HG03354 (cell line): ENCODE results near the gene UQCRQ.

ENCODE experiments used
- ATAC-seq: cut with Tn5 transposase; IDR thresholded peaks from one replicate; pipeline ENCODE4 v1.9.1; 2021; ENCODE audit warnings: mild to moderate bottlenecking; ENCODE audit not compliant: unreplicated experiment, poor library complexity, severe bottlenecking

The UQCRQ gene

DNA sequence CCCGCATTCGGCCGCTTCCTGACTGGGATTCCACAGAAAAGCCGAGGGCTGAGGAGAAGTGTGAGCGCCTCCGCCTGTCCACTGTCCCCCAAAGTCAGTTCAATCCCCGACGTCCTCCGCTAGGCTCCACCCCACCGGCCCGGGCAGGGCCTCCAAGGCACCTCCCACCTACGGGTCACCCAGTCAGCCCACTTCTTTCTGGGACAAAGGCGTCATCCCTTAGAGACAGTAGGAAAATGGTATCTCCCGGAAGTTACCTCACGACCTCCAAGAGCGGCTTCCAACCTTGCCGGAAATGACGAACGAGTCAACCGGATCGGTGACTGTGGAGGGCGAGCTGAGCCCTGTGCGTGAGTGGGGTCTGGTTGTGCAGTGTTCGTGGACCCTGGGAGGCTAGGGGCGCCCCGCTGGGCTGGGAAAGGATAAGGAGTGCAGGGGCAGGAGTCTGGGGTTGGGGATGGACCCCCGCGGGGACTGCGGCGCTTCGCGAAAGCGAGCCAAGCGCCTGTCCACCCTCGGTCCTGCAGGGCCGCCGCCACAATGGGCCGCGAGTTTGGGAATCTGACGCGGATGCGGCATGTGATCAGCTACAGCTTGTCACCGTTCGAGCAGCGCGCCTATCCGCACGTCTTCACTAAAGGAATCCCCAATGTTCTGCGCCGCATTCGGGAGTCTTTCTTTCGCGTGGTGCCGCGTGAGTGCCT lies at the start of gene UQCRQ, which contains the start of gene GDF9:
UQCRQ (plus strand) TSS at position 301 of the 704 bp plus-strand sequence; CDS start at position 541, 240 bp downstream.
GDF9 (minus strand) TSS at position 128 of the 704 bp plus-strand sequence. CDS start 1,936 bp downstream, outside the sequence.
- peak; percentile 99 for ATAC-seq

DNA sequence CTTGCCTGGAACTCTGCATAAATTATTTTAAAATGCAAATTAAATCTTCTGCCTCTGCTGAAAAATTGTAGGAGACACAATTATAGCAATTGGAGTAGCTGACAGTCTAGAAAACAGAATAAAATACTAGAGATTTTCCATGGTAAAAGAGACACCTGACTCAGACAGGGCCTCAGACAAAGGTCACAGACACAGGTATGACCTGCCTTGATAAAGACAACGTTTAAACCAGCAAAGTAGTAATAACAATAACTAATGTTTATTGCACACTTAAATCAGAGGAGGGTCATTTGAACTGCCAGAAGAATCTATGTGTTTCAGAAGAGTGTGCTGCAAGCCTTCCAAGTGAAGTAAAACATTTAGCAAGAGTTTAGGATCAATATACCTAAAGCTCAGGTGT lies 49.4 kb upstream of the UQCRQ start:
- ATAC-seq = no peak

DNA sequence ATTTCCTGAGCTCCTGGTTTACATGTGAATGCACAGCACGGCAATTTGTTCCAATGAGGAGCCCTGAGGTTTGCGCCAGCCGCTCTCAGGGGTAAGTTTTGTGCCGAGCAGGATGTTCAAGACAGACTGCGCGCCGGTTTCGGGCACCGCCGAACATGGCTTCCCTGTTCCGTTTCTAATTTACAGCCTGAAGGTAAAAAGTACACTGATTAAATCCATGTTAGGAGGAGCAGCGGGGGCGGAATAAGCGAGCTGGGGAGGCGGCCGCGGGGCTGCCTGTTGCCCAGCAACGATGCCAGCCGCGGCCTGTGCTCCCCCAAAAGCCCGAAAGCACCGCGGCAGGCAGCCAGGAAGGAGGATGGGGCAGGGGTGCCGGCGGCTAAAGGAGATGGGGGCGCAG lies 47.0 kb upstream of the UQCRQ start:
- ATAC-seq = no peak

DNA sequence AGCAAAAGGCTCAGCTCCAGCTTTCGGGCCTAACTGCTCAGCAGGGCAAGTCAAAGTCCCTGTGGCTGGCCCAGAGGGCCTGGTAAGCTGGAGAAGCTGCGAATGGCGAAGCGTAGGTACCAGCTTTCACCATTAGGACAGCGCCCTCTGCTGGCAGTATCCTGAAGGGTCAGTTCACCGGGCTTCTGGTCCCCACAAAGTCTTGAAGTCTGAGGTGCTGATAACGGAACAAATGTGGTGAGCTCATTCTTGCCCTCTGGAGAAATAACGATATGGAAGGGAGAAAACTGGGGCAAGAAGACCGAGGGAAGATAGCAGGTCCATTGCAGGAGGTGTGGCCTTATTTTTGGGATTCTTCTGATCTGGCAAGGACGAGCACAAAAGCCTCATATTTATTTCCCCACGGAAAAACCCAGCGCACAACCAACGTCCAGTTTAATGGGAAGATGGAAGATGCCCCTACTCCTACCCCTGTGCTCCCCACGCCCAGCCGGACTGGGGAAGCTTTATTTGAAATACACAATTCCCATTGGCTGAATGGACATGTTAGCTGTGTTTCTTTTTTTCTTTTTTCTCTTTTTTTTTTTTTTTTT lies 46.2 kb upstream of the UQCRQ start:
- peak; percentile 86 for ATAC-seq

DNA sequence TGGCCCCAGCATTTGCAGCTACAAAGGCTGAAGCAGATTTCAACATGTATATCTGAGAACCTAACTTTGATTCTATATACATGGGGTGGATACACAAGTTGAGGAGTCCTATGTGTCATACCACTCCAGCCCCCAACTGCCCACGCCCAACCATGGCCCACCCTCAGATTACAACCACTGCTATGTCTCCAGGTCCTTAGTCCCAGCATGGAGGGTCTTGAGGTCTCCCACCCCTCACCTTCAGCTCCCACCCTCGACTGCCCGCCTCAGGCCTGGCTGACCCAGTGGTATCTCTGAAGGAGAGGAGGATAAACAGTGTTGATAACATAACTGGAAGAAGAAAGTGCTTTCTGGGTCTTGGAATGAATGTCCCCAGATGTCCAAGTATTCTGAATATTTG lies 45.1 kb upstream of the UQCRQ start:
- no peak for ATAC-seq

DNA sequence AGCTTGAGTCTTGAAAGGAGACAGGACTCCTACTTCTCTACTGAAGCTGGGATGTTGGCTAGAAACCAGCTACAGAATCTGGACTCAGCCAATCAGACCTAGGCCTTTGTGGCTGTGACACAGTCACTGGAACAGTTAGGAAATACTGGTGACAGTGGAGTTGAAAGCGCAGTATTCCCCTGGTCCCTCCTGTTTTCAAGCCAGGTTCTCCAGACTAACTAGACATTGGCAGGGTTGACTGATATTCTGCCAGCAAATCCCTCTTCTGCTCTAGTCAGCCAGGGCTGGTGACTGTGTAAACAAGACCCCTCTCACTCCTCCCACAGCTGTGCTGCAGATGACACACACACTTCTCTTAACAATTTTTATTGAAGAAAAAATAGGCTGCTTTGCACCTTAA lies 44.7 kb upstream of the UQCRQ start:
- ATAC-seq = no peak

DNA sequence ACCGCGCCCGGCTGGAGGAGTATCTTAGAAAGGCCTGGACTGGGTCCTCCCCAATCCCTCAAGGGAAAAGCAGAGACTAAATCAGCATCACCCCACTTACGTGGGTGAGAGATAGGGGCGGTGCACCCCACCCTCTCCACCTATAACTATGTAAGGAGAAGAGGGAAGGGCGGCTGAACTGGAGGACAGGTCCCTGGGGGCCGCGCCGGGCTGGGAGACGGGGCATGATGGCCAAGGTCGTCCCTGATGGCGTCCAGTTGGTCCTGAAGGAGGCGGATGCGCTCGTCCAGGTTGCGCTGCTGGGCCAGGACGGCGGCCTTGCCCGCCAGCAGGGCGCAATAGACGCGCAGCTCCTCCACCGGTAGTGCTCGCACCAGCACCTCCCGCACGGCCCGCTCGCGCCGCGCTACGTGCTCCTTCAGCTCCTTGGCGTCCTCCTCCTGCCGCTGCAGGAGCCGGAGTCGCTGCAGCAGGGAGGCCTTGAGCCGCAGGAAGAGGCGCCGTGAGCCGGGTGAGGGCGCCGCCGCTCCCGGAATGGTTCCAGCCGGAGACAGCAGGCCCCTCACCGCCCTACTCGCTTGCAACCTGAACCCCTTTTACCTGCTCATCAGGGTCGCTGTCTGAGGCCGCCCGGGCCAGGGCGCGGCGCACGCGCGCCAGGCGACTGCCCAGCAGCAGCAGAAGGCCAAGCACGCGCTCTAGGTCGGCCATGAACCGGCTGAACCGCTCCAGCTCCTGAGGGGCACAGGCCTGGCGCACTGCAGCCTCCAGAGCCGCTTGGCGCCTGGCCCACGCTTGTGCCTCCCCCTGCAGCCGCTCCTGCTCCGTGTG lies 43.6 kb upstream of the UQCRQ start:
- no peak for ATAC-seq

DNA sequence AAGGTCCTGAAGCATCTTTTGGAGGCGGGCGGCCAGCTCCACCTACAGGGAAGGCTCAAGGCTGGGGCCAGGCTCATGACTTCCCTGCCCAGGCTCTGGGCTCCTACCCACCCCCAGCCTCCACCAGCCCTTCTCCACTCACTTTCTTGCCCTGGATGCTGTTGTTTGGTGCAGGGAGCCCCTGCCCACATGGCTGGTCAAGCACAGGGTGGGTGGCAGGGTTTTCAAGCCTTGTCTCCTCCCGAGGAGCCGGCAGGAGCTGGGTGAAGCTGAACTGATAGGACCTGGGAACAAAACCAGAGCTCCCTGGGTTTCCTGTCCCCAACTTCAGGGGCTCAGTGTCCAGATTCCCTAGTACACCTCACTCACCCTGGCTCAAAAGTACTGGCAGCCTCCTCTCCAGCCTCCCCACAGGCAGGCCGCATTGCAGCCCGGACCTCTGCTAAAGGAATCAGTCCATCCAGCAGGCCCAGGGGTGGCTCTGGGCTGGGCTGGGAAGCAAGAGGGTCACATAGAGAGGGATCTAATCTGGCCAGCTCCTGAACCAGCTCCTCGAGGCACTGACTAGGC lies 42.9 kb upstream of the UQCRQ start:
- no peak for ATAC-seq

DNA sequence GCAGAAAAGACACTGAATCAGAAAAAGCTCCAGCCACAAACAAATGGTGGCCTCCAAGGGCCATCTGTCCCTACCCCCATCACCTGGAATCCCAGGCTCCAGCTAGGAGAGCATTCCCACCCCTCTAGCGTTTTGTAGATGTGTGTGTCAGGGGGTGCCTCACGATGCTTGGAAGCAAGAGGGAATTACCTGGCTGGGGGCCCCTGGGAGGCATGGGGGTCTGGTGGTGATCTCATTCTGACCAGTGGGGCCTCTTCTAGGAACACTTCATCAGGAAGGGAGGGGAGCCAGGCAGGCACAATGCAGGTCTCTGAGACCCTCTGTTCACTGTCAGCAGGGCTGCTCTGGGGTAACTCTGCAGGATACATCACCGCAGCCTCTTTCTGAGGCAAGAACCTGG lies 42.0 kb upstream of the UQCRQ start:
- ATAC-seq = no peak

DNA sequence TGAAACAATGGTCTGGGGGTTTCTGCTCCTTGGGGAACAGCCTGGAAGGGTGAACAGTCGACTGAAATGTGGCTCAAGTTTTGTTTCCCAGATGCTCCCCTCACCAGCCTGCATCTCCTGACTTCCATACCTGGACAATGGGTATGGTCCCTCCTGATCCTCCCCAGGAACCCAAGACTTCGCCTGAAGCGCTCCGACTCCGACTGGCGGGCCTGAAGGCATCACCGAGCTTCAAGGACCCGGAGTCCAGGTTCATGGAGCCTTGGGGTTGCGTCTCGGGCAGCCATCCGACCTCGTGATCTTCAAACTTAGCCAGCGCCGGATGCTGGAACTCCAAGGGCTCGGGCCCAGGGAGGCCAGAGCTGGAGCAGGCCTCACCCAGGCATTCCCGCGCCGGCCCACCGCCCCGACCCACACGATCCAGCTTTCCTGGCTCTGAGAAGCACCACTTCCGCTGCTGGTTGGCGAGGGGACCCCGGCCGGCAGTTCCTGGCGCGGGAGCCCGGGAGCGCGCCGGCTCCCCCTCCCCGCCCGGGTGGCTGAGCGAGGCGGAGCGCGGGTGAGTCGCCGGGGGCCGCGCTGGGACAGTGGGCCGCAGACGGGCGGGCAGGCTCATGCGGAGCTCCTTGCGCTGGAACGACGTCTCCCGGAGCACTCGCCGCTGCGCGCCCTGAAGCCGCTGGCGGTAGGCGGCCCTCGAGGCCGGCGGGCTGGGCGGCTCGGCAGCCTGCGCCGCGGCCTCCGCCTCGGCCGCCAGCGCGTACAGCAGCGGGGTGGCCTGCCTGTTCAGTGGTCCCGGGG lies 41.2 kb upstream of the UQCRQ start:
- no peak for ATAC-seq

DNA sequence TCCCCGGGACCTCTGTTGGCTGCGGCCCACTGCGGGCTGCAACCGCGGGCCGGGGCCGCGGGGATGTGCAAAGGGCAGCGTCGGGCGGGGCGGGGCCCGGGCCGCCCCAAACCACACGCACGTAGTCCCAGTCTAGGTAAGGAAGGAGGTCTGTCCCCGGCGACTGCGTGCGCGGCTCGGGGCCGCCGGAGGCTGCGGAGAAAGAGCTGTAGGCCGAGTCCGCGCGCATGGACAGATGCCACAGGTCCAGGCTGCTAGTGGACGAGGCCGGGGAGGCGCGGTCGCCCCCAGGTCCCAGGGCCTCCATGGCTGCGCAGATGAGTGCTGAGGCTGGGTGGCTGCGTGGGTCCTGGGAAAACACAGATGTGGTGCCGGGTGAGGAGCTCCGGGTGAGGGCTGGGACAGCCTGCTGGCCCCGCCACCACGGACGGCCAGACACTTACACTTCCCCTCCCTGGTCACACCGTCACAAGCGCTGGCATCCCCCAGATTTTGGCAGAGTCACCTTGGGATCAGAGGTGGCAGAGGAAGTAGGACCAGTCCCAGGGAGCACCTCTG lies 40.5 kb upstream of the UQCRQ start:
- no peak for ATAC-seq

DNA sequence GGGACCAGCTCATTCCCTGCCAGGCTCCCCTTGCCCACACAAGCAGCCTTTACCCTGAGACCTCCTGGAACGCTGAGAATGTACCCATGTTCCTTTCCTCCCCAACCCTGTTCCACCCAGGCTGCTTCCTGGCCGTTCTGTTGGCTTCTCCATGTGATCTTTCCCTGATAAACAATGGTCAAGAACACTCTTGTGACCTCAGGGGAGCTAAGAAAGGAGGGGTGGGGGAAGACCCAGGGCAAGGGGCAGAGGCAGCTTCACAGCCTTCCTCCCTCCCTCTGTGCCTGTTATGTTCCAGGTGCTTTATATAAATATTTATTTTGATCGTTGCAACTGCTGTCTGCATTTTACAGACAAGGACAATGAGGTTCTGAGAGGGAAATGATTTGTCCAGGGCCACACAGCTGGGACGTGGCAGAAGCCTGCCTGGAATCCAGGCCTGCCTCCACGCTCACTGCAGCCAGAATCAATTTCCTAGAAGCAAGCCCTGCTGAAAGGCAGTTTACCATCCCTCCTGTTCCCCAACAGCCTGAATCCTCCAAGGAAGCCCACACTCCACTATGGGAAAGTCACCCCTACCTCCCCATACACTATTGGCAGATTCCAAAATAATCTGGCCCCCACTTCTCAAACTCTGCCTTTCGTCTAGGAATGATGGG lies 39.9 kb upstream of the UQCRQ start:
- ATAC-seq = no peak

DNA sequence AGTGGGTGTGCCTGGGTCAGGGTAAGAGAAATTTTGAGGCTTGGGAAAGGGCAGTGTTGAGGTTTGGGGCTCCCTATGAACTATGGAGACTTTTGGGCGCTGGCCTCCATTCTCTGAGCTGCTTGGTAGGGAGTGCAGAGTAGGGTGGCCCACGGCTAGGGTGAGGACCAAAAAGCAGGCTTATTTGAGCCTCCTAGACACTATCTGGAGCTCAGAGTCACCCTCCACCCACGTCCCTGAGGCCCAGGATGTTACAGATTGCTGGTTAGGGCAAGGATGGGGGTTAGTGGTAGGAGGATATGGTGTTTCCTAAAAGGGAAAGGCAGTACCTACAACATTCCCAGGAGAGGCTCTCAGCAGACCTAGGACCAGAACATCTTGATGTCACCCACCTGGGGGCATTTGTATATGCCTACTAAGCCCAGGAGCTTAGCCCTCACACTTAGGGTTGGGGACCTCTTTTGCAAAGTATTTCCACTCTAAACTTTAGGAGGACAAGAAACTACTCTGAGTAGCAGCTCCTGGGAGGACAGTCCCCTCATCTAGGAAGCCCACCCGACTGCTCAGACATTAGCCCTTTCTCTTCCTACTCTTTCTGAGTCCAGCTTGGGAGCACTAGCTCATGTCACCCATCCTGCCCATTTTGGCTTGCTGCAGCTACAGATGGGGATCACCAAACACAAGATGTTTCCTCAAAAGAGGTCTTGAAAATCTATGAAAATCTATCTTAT lies 38.3 kb upstream of the UQCRQ start:
- no peak for ATAC-seq

DNA sequence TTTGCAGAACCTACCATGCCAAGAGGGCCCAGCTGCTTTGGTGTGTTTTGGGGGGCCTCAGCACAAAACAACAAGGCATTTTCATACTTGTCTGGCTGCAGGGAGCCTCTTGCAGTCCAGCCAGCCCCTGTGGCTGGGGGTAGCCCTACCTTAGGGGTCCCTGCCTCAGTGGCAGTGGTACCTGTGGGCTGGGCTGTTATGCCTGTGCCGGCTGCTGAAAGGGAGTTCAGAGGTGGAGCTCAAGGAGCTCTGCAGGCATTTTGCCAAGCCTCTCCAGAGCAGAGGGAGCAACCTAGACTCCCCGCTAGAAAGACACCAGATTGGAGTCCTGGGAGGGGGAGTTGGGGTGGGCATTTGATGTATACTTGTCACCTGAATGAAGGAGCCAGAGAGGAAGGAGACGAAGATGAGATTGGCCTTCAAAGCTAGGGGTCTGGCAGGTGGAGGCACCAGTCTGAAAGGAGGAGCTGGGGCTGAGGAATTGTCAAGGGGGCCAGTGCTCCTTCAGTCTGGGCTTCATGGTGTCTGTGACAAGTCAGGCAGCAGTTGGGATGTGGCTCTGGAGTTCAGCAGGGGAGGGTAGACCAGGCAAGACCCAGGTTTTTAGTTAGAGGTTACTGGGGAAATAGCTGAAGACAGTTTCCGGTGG lies 37.5 kb upstream of the UQCRQ start:
- ATAC-seq = no peak

DNA sequence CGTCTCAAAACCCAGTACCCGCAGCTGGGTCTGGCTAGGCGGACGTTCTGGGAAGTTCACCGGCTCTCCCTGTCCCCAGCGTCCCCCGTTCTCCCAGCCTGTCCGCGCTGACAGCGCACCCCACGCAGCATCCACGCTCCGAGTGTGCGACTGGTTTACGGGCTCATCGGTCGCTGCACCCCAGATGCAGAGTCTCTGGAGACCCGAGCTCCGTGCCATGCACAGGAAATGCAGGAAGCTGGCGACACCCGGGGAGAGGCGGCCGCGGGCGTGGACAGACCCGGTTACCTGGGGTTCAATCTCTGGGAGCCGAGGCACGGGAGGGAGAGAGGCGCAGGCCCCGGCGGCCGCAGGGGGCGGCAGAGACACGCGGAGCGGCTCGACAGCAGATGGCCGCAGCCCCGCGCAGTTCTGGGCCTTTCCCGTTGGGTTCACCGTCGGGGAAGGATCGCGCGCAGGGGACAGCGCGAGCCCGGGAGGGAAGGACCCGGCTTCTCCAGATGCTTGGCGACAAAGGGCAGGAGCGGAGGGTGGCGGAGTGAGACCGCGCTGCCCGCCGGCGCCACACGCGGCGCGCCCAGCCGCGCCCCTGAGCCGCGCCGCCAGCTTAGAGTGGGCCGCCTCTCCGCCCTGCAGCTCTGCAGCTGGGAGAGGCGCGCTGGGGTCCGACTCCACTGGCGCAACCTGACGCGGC lies 36.6 kb upstream of the UQCRQ start:
- ATAC-seq = peak; percentile 84

DNA sequence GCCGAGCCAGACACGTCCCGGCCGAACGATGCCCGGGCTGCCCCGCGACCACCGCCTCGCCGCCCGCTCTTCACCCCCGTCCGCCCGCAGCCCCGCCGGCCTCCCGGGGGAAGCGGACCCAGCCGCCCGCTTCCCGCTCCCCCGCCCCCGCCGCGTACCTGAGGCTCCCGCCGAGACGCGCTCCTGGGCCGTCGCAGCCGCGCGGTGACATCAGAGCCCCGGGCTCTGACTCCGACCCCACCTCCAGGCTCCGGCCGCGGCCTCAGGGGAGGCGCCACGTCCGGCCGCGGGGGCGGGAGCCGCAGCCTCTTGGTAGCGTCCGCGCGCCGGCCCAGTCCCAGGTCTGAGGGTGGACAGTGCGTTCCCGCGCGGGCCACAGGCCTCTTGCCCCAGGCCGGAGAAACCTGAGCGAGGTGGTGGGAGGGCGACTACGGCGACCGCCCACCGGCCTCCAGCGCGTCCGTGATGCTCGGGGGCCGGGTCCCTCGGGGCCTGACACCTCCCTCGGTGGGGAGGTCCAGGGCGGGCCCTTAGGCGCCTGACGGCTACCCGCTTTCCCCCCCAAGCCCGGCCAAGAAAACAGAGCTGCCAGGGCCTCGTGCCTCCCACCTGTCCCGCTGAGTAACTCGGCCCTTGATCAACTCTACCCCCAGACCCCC lies 35.9 kb upstream of the UQCRQ start, which contains the start of gene SHROOM1:
SHROOM1 (minus strand) TSS at position 212 of the 659 bp plus-strand sequence. CDS start 4,507 bp downstream, outside the sequence.
- peak; percentile 72 for ATAC-seq
